HEK293T (cell line): Measurements from ENCODE around the gene SF3B6.

ENCODE experiments used
- CTCF ChIA-PET: fragments of 350-600 bp; formaldehyde crosslinking; extraction: SDS; loops from one replicate; lab custom pipeline; 2021; ENCODE audit warnings: antibody characterized with exemption, inconsistent platforms; lab: Yijun Ruan, JAX
- POLR2A ChIA-PET: fragments of 350-600 bp; formaldehyde crosslinking; extraction: SDS; loops from one replicate; lab custom pipeline; 2020; ENCODE audit warnings: antibody characterized with exemption, inconsistent platforms; lab: Yijun Ruan, JAX
- DNase-seq: peaks from one replicate; pipeline ENCODE4 v3.0.0; 2012; ENCODE audit warnings: mixed read lengths; ENCODE audit errors: extremely low spot score
- ARNT ChIP-seq: fragments of 450-650 bp; IDR thresholded peaks from 2 replicates; pipeline ENCODE4 v1.6.1; 2017; ENCODE audit warnings: mild to moderate bottlenecking
- BHLHE40 ChIP-seq: fragments of 450-650 bp; IDR thresholded peaks from 2 replicates; pipeline ENCODE4 v1.6.1; 2016; ENCODE audit warnings: mild to moderate bottlenecking, moderate library complexity, borderline replicate concordance
- CTBP1 ChIP-seq: fragments of 450-650 bp; IDR thresholded peaks from 2 replicates; pipeline ENCODE4 v1.6.1; 2016; ENCODE audit warnings: borderline replicate concordance
- ELF4 ChIP-seq: fragments of 450-650 bp; IDR thresholded peaks from 2 replicates; pipeline ENCODE4 v1.6.1; 2017; ENCODE audit warnings: antibody characterized with exemption
- FOXA1 ChIP-seq: fragments of 450-650 bp; IDR thresholded peaks from 2 replicates; pipeline ENCODE4 v1.6.1; 2016; ENCODE audit warnings: mild to moderate bottlenecking
- FOXK2 ChIP-seq: fragments of 450-650 bp; IDR thresholded peaks from 2 replicates; pipeline ENCODE4 v1.6.1; 2016; ENCODE audit warnings: mild to moderate bottlenecking
- FOXM1 ChIP-seq: fragments of 450-650 bp; IDR thresholded peaks from 2 replicates; pipeline ENCODE4 v1.6.1; 2017; ENCODE audit warnings: mild to moderate bottlenecking, borderline replicate concordance
- HDGF ChIP-seq: fragments of 450-650 bp; IDR thresholded peaks from 2 replicates; pipeline ENCODE4 v1.6.1; 2017; ENCODE audit warnings: antibody characterized with exemption, borderline replicate concordance
- L3MBTL2 ChIP-seq: fragments of 450-650 bp; conservative IDR thresholded peaks from 2 replicates; pipeline ENCODE4 v1.6.1; 2016; ENCODE audit warnings: mild to moderate bottlenecking
- LEF1 ChIP-seq: fragments of 450-650 bp; IDR thresholded peaks from 2 replicates; pipeline ENCODE4 v1.6.1; 2017; ENCODE audit warnings: mild to moderate bottlenecking, borderline replicate concordance
- NFRKB ChIP-seq: fragments of 450-650 bp; IDR thresholded peaks from 2 replicates; pipeline ENCODE4 v1.6.1; 2016; ENCODE audit warnings: mild to moderate bottlenecking, moderate library complexity
- PKNOX1 ChIP-seq: fragments of 450-650 bp; IDR thresholded peaks from 2 replicates; pipeline ENCODE4 v1.6.1; 2016
- SP1 ChIP-seq: fragments of 450-650 bp; IDR thresholded peaks from 2 replicates; pipeline ENCODE4 v1.6.1; 2017
- SUZ12 ChIP-seq: fragments of 450-650 bp; IDR thresholded peaks from 2 replicates; pipeline ENCODE4 v1.6.1; 2016; ENCODE audit warnings: mild to moderate bottlenecking
- TARDBP ChIP-seq: fragments of 450-650 bp; IDR thresholded peaks from 2 replicates; pipeline ENCODE4 v1.6.1; 2016
- ZNF384 ChIP-seq: fragments of 450-650 bp; IDR thresholded peaks from 2 replicates; pipeline ENCODE4 v1.6.1; 2016

SF3B6 gene

GRCh38 chr2:24022324-24022974, 53.7 kb downstream of the SF3B6 start:
- CTCF ChIA-PET: no interaction called here
- TF ChIP-seq FOXM1: no peak
- no peak for TF ChIP-seq CTBP1
- DNase-seq: no peak
- POLR2A ChIA-PET: interaction anchor here (0.9 kb wide), 1 partner anchor 25 kb away, joined by 3 read pairs; the partner anchor contains the start of gene WDCP

- ChIA-PET POLR2A (interaction anchor here (0.9 to 1.9 kb wide), 2 partner anchors 26 to 95 kb away, joined by 3 to 5 read pairs; partner anchors contain the start of genes ATAD2B and WDCP), CTCF (no interaction called here)
- TF ChIP-seq SP1: no peak
- TF ChIP-seq ARNT: no peak
- TF ChIP-seq HDGF: no peak
- no peak for TF ChIP-seq BHLHE40
- TF ChIP-seq FOXA1: no peak
- TF ChIP-seq CTBP1: no peak
- TF ChIP-seq L3MBTL2: no peak
- no peak for TF ChIP-seq LEF1
- TF ChIP-seq ELF4: no peak
- no peak for TF ChIP-seq ZNF384
- TF ChIP-seq FOXM1: no peak
- peak; percentile 57 for DNase-seq
Observed at GRCh38 chr2:24021122-24021998, 54.8 kb downstream of the SF3B6 start.

GRCh38 chr2:24020244-24020643, 55.9 kb downstream of the SF3B6 start:
- TF ChIP-seq L3MBTL2: no peak
- no peak for TF ChIP-seq SUZ12
- TF ChIP-seq HDGF: no peak
- no peak for TF ChIP-seq ELF4
- no peak for TF ChIP-seq FOXM1
- no peak for TF ChIP-seq FOXA1
- TF ChIP-seq CTBP1: no peak
- TF ChIP-seq BHLHE40: no peak
- TF ChIP-seq TARDBP: no peak
- TF ChIP-seq LEF1: no peak
- TF ChIP-seq ARNT: no peak
- TF ChIP-seq PKNOX1: no peak
- TF ChIP-seq SP1: no peak
- TF ChIP-seq ZNF384: no peak
- TF ChIP-seq FOXK2: no peak
- no peak for TF ChIP-seq NFRKB
- DNase-seq: no peak

GRCh38 chr2:24019729-24020128, 56.4 kb downstream of the SF3B6 start:
- DNase-seq: no peak
- ChIA-PET CTCF (no interaction called here), POLR2A (no interaction called here)
- TF ChIP-seq CTBP1 (no peak), NFRKB (no peak), ZNF384 (no peak), FOXK2 (no peak)

More at GRCh38 chr2:24020244-24020643, 55.9 kb downstream of the SF3B6 start:
- ChIA-PET POLR2A (interaction anchor here (1.9 kb wide), 1 partner anchor 93 kb away, joined by 5 read pairs; the partner anchor contains the start of gene ATAD2B), CTCF (no interaction called here)

GRCh38 chr2:24018241-24018640, 57.9 kb downstream of the SF3B6 start:
- POLR2A ChIA-PET: no interaction called here
- CTCF ChIA-PET: no interaction called here
- no peak for DNase-seq
- no peak for TF ChIP-seq CTBP1
- TF ChIP-seq L3MBTL2: no peak
- TF ChIP-seq PKNOX1: no peak
- no peak for TF ChIP-seq NFRKB
- no peak for TF ChIP-seq LEF1
- TF ChIP-seq SUZ12: no peak
- no peak for TF ChIP-seq SP1
- TF ChIP-seq FOXK2: no peak
- no peak for TF ChIP-seq TARDBP
- TF ChIP-seq ZNF384: no peak
- no peak for TF ChIP-seq ARNT
- no peak for TF ChIP-seq HDGF

- no peak for TF ChIP-seq ELF4
- TF ChIP-seq CTBP1: no peak
- no peak for TF ChIP-seq SUZ12
- TF ChIP-seq SP1: no peak
- no peak for TF ChIP-seq FOXM1
- no peak for TF ChIP-seq NFRKB
- TF ChIP-seq FOXK2: no peak
- TF ChIP-seq BHLHE40: no peak
- no peak for TF ChIP-seq FOXA1
- no peak for DNase-seq
- POLR2A ChIA-PET: no interaction called here
- CTCF ChIA-PET: no interaction called here
Observed at GRCh38 chr2:24017711-24018110, 58.4 kb downstream of the SF3B6 start.
